ENCODE results near the gene CYP3A5.

The CYP3A5 gene

DNA sequence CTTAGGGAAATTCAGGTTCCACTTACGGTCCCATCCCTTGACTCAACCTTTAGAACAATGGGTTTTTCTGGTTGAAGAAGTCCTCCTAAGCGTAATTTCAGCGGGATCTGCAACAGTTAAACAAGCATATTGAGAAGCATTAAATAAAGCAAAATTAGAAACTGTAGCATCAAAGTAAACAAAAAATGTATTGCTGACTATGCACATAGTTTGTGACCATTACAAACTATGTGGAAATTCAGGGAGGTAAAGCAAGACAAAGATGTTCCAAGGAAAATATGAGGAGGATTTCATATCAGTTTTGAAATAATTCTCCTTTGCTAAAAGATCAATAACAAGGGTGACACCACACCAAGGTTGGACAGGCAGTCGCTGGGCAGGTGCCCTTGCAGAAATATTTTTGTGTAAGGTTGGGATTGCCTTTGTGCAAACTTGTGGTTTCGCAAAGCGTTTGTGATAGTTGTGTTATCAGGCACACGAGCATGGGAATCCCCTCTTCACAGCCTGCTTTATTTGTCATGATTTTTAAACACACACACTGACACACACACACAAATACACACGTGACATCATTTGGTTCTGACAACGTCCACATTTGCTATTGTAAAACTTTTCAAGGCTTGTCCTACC lies 5.4 kb upstream of the CYP3A5 start:
- Histone ChIP-seq H3K27ac (ENCODE audit: low read depth, low read length, severe bottlenecking) (no peak overlapping the region), H3K4me3 (ENCODE audit: extremely low read depth, insufficient read depth, low read length, poor library complexity, severe bottlenecking) (no peak overlapping the region), H3K4me1 (ENCODE audit: control insufficient read depth, insufficient read depth, low read length, poor library complexity, severe bottlenecking) (no peaks in the 10 kb centered on the region), H3K9me3 (ENCODE audit: control insufficient read depth, low read length) (peaks cover 5% of the 10 kb centered on the region), H3K36me3 (ENCODE audit: control insufficient read depth, insufficient read depth, low read length) (no peaks in the 10 kb centered on the region)
- 95% methylated on average over 5 to 7 of the region's 9 CpGs for WGBS, 2 experiments (ENCODE audit: insufficient coverage in 2 of 2)

DNA sequence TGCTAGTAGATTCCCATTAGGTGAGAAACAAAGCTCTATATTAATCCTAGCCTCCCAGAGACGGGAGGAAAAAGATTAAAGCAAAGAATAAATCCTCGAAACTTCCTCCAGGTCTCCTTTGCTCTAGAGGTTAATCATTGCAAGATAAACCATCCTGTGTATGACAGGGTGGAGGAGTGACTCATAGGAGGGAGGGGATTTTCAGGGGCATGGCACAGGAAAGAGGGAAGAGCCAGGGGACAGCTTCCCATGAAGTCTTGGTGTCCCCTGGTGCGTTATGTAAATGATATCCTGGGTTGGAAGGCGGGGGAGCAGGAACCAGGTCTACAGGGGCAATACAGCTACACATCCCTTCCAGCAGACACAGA lies 780 bp downstream of the CYP3A5 start:
- Histone ChIP-seq H3K9me3 (ENCODE audit: control insufficient read depth, low read length) (no peaks in the 10 kb centered on the region), H3K4me3 (ENCODE audit: extremely low read depth, insufficient read depth, low read length, poor library complexity, severe bottlenecking) (no peak overlapping the region), H3K36me3 (ENCODE audit: control insufficient read depth, insufficient read depth, low read length) (no peaks in the 10 kb centered on the region), H3K27ac (ENCODE audit: low read depth, low read length, severe bottlenecking) (no peak overlapping the region), H3K4me1 (ENCODE audit: control insufficient read depth, insufficient read depth, low read length, poor library complexity, severe bottlenecking) (peaks cover 7% of the 10 kb centered on the region)
- WGBS, 2 experiments (ENCODE audit: insufficient coverage in 2 of 2) = 70% methylated on average over 2 of the region's 4 CpGs; no CpG with 5 or more reads in 1 of the 2 experiments

DNA sequence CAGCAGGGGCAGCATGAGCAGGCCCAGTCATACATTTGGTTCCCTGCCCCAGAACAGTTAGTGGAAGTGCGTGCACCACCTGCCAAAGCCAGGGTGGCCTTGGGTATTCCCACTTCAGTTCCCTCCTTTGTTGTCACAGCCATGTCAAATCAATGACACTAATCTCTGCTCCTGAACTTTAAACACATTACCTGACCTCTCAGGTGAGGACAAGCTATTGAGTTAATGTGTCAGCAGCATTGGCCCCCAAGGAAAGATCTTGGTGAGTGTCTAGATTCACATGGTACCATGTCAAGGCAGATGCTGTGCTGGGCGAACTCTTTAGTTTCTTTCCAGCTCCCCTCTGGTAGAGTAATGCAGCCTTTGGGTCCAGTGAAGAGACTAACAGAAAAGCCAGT lies 2.1 kb downstream of the CYP3A5 start:
- Histone ChIP-seq H3K9me3 (ENCODE audit: control insufficient read depth, low read length) (no peaks in the 10 kb centered on the region), H3K4me3 (ENCODE audit: extremely low read depth, insufficient read depth, low read length, poor library complexity, severe bottlenecking) (no peak overlapping the region), H3K4me1 (ENCODE audit: control insufficient read depth, insufficient read depth, low read length, poor library complexity, severe bottlenecking) (peaks cover 7% of the 10 kb centered on the region), H3K27ac (ENCODE audit: low read depth, low read length, severe bottlenecking) (no peak overlapping the region), H3K36me3 (ENCODE audit: control insufficient read depth, insufficient read depth, low read length) (no peaks in the 10 kb centered on the region)
- 84 to 93% methylated on average over 2 of the region's 2 CpGs for WGBS, 2 experiments (ENCODE audit: insufficient coverage in 2 of 2)

DNA sequence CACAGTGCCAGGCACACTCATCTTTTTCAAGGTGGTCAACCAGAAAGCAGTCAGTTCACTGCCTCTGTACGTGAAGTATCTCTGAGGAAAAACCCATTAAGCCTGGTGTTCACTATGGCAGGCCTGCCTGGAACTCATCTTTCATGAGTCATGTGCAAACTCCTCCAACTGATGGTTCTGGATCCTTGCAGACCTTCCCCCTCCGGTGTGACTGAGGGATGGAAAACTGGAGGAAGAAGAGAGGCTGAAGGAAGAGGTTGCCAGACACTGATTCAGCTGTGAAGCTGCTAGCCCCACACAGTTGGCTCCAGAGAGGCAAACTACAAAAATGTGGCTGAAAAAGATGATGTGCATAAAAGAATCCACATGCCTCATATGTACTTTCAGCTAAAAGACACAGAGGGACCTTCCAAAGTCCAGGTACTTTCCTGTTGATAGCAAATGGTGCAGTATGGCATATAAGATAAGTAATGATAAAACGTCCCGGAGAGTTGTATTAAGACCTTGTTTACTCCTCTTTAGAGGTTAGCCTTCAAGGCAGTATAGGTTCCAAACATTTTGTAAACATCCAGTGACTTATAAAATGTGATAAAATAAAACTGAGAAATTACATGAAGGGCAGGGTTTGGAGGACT lies 2.7 kb downstream of the CYP3A5 start:
- H3K4me1 ChIP-seq (ENCODE audit: control insufficient read depth, insufficient read depth, low read length, poor library complexity, severe bottlenecking) = peaks cover 7% of the 10 kb centered on the region
- H3K9me3 ChIP-seq (ENCODE audit: control insufficient read depth, low read length) = no peaks in the 10 kb centered on the region
- no peak overlapping the region for H3K4me3 ChIP-seq (ENCODE audit: extremely low read depth, insufficient read depth, low read length, poor library complexity, severe bottlenecking)
- WGBS, 2 experiments (ENCODE audit: insufficient coverage in 2 of 2) = 88 to 92% methylated on average over 1 to 4 of the region's 4 CpGs
- H3K27ac ChIP-seq (ENCODE audit: low read depth, low read length, severe bottlenecking) = no peak overlapping the region
- H3K36me3 ChIP-seq (ENCODE audit: control insufficient read depth, insufficient read depth, low read length) = no peaks in the 10 kb centered on the region

DNA sequence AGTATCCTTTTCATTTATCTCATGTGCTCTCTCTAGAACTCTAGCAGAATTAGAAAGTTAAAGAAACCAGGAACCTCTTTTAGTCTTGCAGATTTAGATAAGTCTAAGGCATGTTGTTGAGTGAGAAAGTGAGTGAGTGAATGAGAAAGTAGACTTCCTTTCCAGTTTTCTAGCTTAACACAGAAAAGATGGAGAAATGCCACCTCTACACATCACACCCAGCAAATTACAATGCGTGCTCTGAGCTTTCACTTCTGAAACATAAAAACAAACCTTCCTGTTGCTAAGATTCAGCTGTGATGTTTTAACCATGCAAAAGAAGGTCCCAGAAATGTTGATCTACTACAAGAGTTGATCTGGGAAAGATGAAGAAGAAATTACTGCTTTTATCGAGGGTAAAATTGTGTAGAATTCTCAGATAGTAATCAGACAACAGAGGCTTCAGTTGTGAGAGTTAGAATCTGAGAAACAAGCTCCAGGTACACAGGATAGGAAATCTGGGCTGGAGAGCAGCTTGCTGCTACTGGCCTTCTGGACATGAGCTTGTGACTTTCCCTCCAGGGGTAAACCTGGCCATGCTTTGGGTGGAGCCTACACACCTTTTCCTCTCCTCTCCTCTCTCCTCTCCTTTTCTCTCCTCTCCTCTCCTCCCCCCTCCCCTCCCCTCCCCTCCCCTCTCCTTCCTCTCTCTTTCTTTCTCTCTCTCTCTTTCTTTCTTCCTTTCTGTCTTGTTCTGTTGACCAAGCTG lies 4.6 kb downstream of the CYP3A5 start:
- H3K9me3 ChIP-seq (ENCODE audit: control insufficient read depth, low read length) = no peaks in the 10 kb centered on the region
- peaks cover 7% of the 10 kb centered on the region for H3K4me1 ChIP-seq (ENCODE audit: control insufficient read depth, insufficient read depth, low read length, poor library complexity, severe bottlenecking)
- H3K36me3 ChIP-seq (ENCODE audit: control insufficient read depth, insufficient read depth, low read length) = no peaks in the 10 kb centered on the region
- H3K4me3 ChIP-seq (ENCODE audit: extremely low read depth, insufficient read depth, low read length, poor library complexity, severe bottlenecking) = no peak overlapping the region
- WGBS, 2 experiments (ENCODE audit: insufficient coverage in 2 of 2) = 89 to 96% methylated on average over 2 of the region's 2 CpGs
- H3K27ac ChIP-seq (ENCODE audit: low read depth, low read length, severe bottlenecking) = no peak overlapping the region

DNA sequence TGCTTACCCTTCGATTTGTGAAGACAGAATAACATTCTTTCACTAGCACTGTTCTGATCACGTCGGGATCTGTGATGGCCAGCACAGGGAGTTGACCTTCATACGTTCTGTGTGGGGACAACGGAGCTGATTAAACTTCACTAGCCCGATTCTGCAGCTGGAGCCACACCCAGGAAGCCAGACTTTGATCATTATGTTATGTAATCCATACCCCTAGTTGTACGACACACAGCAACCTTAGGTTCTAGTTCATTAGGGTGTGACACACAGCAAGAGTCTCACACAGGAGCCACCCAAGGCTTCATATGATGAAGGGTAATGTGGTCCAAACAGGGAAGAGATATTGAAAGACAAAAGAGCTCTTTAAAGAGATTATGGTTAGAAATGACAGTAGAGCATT lies 7.2 kb downstream of the CYP3A5 start:
- Histone ChIP-seq H3K27ac (ENCODE audit: low read depth, low read length, severe bottlenecking) (no peak overlapping the region), H3K4me3 (ENCODE audit: extremely low read depth, insufficient read depth, low read length, poor library complexity, severe bottlenecking) (no peak overlapping the region), H3K36me3 (ENCODE audit: control insufficient read depth, insufficient read depth, low read length) (no peaks in the 10 kb centered on the region), H3K9me3 (ENCODE audit: control insufficient read depth, low read length) (no peaks in the 10 kb centered on the region), H3K4me1 (ENCODE audit: control insufficient read depth, insufficient read depth, low read length, poor library complexity, severe bottlenecking) (peaks cover 3% of the 10 kb centered on the region)
- WGBS, 2 experiments (ENCODE audit: insufficient coverage in 2 of 2) = 90 to 93% methylated on average over 6 to 7 of the region's 7 CpGs

DNA sequence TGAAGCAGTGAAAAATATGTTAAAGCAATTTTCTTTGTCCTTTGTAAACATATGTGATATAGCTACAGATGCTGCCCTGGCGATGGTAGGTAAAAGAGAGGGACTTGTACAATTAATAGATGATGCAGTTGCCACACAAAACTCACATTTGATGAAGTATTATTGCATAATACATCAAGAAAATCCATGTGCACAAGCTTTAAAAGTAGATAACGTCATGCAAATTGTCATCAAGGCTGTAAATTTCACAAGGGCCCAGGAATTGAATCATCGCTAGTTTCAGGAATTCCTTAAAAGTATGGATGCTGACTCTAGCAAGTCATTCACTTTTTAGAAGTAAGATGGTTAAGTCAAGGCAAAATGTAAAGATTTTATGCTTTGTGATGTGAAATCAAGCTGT lies 10.0 kb downstream of the CYP3A5 start:
- WGBS, 2 experiments (ENCODE audit: insufficient coverage in 2 of 2) = 90 to 96% methylated on average over 2 of the region's 3 CpGs
- no peaks in the 10 kb centered on the region for H3K36me3 ChIP-seq (ENCODE audit: control insufficient read depth, insufficient read depth, low read length)
- H3K4me3 ChIP-seq (ENCODE audit: extremely low read depth, insufficient read depth, low read length, poor library complexity, severe bottlenecking) = no peak overlapping the region
- H3K27ac ChIP-seq (ENCODE audit: low read depth, low read length, severe bottlenecking) = no peak overlapping the region
- H3K9me3 ChIP-seq (ENCODE audit: control insufficient read depth, low read length) = no peaks in the 10 kb centered on the region
- H3K4me1 ChIP-seq (ENCODE audit: control insufficient read depth, insufficient read depth, low read length, poor library complexity, severe bottlenecking) = no peaks in the 10 kb centered on the region

DNA sequence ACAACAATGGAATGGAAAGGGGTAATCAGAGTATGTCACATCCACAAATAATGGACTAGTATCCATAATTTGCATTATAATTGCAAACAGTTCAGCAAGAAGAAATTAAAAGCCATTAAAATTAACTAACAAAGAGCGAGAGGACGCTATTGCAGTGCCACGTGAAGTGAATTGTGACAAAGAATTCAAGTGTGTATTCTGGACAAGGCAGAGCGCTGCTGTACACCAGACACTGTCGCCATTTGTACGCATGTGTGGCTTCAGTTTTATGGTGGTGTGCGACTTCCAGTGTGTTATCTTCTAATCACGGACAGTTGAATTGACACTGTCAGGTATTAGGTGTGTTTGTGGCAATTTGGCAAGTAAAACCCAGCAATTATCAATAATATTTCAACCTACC lies 11.3 kb downstream of the CYP3A5 start:
- no peaks in the 10 kb centered on the region for H3K9me3 ChIP-seq (ENCODE audit: control insufficient read depth, low read length)
- H3K27ac ChIP-seq (ENCODE audit: low read depth, low read length, severe bottlenecking) = no peak overlapping the region
- H3K4me1 ChIP-seq (ENCODE audit: control insufficient read depth, insufficient read depth, low read length, poor library complexity, severe bottlenecking) = no peaks in the 10 kb centered on the region
- 96 to 97% methylated on average over 5 to 6 of the region's 8 CpGs for WGBS, 2 experiments (ENCODE audit: insufficient coverage in 2 of 2)
- no peak overlapping the region for H3K4me3 ChIP-seq (ENCODE audit: extremely low read depth, insufficient read depth, low read length, poor library complexity, severe bottlenecking)
- H3K36me3 ChIP-seq (ENCODE audit: control insufficient read depth, insufficient read depth, low read length) = no peaks in the 10 kb centered on the region

DNA sequence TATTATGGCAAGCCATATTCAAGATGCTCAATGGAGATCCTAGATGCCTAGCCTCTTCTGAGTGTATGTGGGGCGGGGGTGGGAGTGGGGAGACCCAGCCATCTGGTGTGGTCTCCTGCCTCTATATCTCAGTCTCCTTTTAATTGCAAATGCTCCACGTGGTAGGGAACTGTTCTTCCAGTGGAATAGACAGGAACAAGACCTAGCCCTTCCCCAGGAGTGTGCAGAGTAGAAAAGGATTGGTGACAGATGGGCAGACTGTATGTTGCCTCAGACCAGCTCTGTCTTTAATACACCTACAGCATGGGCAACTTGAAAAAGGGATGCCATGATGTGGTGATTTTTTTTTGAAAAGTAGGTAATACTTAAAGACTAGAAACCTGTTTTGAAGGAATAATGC lies 12.6 kb downstream of the CYP3A5 start:
- 88% methylated on average over 2 of the region's 2 CpGs; no CpG with 5 or more reads in 1 of the 2 experiments for WGBS, 2 experiments (ENCODE audit: insufficient coverage in 2 of 2)
- no peaks in the 10 kb centered on the region for H3K4me1 ChIP-seq (ENCODE audit: control insufficient read depth, insufficient read depth, low read length, poor library complexity, severe bottlenecking)
- no peaks in the 10 kb centered on the region for H3K9me3 ChIP-seq (ENCODE audit: control insufficient read depth, low read length)
- H3K4me3 ChIP-seq (ENCODE audit: extremely low read depth, insufficient read depth, low read length, poor library complexity, severe bottlenecking) = no peak overlapping the region
- no peaks in the 10 kb centered on the region for H3K36me3 ChIP-seq (ENCODE audit: control insufficient read depth, insufficient read depth, low read length)
- no peak overlapping the region for H3K27ac ChIP-seq (ENCODE audit: low read depth, low read length, severe bottlenecking)

DNA sequence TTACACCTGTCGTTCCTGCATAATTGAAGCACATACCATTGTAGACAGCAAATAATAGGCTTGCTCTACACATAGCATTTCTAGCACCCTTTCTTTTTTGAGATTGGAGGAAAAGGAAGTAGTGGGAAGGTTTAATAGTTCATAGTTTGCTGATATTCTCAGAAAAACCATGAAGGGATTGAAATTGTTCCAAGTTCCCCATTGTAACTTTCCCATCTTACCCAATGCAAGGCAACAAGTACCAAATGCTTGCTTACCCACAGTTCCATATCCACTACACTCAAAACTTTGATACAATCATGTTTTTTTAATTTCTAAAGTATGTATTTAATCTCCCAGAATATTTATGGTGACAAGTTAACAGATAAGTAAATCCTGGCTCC lies 13.8 kb downstream of the CYP3A5 start:
- H3K27ac ChIP-seq (ENCODE audit: low read depth, low read length, severe bottlenecking) = no peak overlapping the region
- H3K36me3 ChIP-seq (ENCODE audit: control insufficient read depth, insufficient read depth, low read length) = no peaks in the 10 kb centered on the region
- H3K4me3 ChIP-seq (ENCODE audit: extremely low read depth, insufficient read depth, low read length, poor library complexity, severe bottlenecking) = no peak overlapping the region
- no peaks in the 10 kb centered on the region for H3K9me3 ChIP-seq (ENCODE audit: control insufficient read depth, low read length)
- H3K4me1 ChIP-seq (ENCODE audit: control insufficient read depth, insufficient read depth, low read length, poor library complexity, severe bottlenecking) = no peaks in the 10 kb centered on the region
- no CpG with 5 or more reads among the region's 1 CpG for WGBS, 2 experiments (ENCODE audit: insufficient coverage in 2 of 2)
